Measurements from ENCODE around the gene NVL. TPM values are rescaled to one million over a fixed set of nuclear protein-coding genes. Genes with fewer than 3 reads are reported as not detected.

NVL gene
- total RNA-seq, 1 donor from 2014 or later: 101 TPM

- peaks cover 32% of the 10 kb centered on the region for H3K79me2 ChIP-seq (ENCODE audit: low read depth)
- peaks cover 10% of the 10 kb centered on the region for H3F3A ChIP-seq (ENCODE audit: low read depth)
- no peaks in the 10 kb centered on the region for H3K9me3 Mint-ChIP-seq
- H3K4me1 Mint-ChIP-seq: peaks cover 14% of the 10 kb centered on the region
- H3K27me3 ChIP-seq: no peaks in the 10 kb centered on the region
- H3K9ac ChIP-seq: no peak overlapping the region
- no peak overlapping the region for H3K4me3 Mint-ChIP-seq
- H4K20me1 ChIP-seq (ENCODE audit: low read depth): no peaks in the 10 kb centered on the region
- TF ChIP-seq EZH2 (IDR thresholded peaks at IDR 0.05) (no peak), EZH2phosphoT487 (IDR thresholded peaks at IDR 0.05) (no peak), CTCF (IDR thresholded peaks at IDR 0.05) (no peak)
- no peak overlapping the region for H3K4me3 ChIP-seq
- H3K4me2 ChIP-seq: no peak overlapping the region
- no peaks in the 10 kb centered on the region for H3K36me3 Mint-ChIP-seq
- peaks cover 9% of the 10 kb centered on the region for H3K4me1 ChIP-seq
- H3K27me3 Mint-ChIP-seq (ENCODE audit: insufficient read depth, low read depth): no peaks in the 10 kb centered on the region
- H3K36me3 ChIP-seq: no peaks in the 10 kb centered on the region
- no peak overlapping the region for H2AFZ ChIP-seq (replicated peaks)
- no peak overlapping the region for H3K27ac Mint-ChIP-seq
- H3K9me3 ChIP-seq (ENCODE audit: low read depth): no peaks in the 10 kb centered on the region
- no peak for DNase-seq (ENCODE audit: low spot score)
- no peak overlapping the region for H3K27ac ChIP-seq
These were observed 1.9 kb upstream of the NVL start for GRCh38 chr1:224331824-224332223.

GRCh38 chr1:224331326-224331725 lies 1.4 kb upstream of the NVL start:
- peaks cover 14% of the 10 kb centered on the region for H3K4me1 Mint-ChIP-seq

GRCh38 chr1:224329484-224329841 lies 509 bp downstream of the NVL start:
- no peak for TF ChIP-seq EZH2phosphoT487 (IDR thresholded peaks at IDR 0.05)
- TF ChIP-seq CTCF (IDR thresholded peaks at IDR 0.05): no peak
- TF ChIP-seq EZH2 (IDR thresholded peaks at IDR 0.05): no peak
- Histone ChIP-seq H3K79me2 (ENCODE audit: low read depth) (peaks cover 53% of the 10 kb centered on the region), H2AFZ (replicated peaks) (peak overlapping the region; percentile 98), H3K27me3 (no peaks in the 10 kb centered on the region), H3K4me2 (peak overlapping the region; percentile 90), H3F3A (ENCODE audit: low read depth) (peaks cover 10% of the 10 kb centered on the region), H3K9ac (peak overlapping the region; percentile 96), H3K4me3 (peak overlapping the region; percentile 89), H4K20me1 (ENCODE audit: low read depth) (peaks cover 2% of the 10 kb centered on the region), H3K9me3 (ENCODE audit: low read depth) (no peaks in the 10 kb centered on the region), H3K36me3 (no peaks in the 10 kb centered on the region), H3K4me1 (peaks cover 9% of the 10 kb centered on the region), H3K27ac (peak overlapping the region; percentile 97)
- H3K36me3 Mint-ChIP-seq: no peaks in the 10 kb centered on the region
- no peak for DNase-seq (ENCODE audit: low spot score)
- H3K4me1 Mint-ChIP-seq: peaks cover 14% of the 10 kb centered on the region
- peak overlapping the region; percentile 100 for H3K27ac Mint-ChIP-seq
- peak overlapping the region; percentile 99 for H3K4me3 Mint-ChIP-seq
- no peaks in the 10 kb centered on the region for H3K9me3 Mint-ChIP-seq
- no peaks in the 10 kb centered on the region for H3K27me3 Mint-ChIP-seq (ENCODE audit: insufficient read depth, low read depth)

More at GRCh38 chr1:224331326-224331725, 1.4 kb upstream of the NVL start:
- Histone ChIP-seq H3K79me2 (ENCODE audit: low read depth) (peaks cover 37% of the 10 kb centered on the region), H3K4me3 (peak overlapping the region; percentile 89), H3K4me1 (peaks cover 9% of the 10 kb centered on the region), H3K4me2 (no peak overlapping the region), H3F3A (ENCODE audit: low read depth) (peaks cover 10% of the 10 kb centered on the region), H3K9ac (no peak overlapping the region), H3K9me3 (ENCODE audit: low read depth) (no peaks in the 10 kb centered on the region), H3K27me3 (no peaks in the 10 kb centered on the region), H4K20me1 (ENCODE audit: low read depth) (no peaks in the 10 kb centered on the region), H3K36me3 (no peaks in the 10 kb centered on the region), H2AFZ (replicated peaks) (no peak overlapping the region), H3K27ac (no peak overlapping the region)
- H3K9me3 Mint-ChIP-seq: no peaks in the 10 kb centered on the region
- no peaks in the 10 kb centered on the region for H3K27me3 Mint-ChIP-seq (ENCODE audit: insufficient read depth, low read depth)
- peak overlapping the region; percentile 99 for H3K4me3 Mint-ChIP-seq
- H3K36me3 Mint-ChIP-seq: no peaks in the 10 kb centered on the region
- no peak overlapping the region for H3K27ac Mint-ChIP-seq
- no peak for DNase-seq (ENCODE audit: low spot score)
- TF ChIP-seq EZH2 (IDR thresholded peaks at IDR 0.05): no peak
- TF ChIP-seq EZH2phosphoT487 (IDR thresholded peaks at IDR 0.05): no peak
- no peak for TF ChIP-seq CTCF (IDR thresholded peaks at IDR 0.05)

Data from neural progenitor cell (in vitro differentiated cells).